ENCODE results near the gene MATN1. TPM values are rescaled to one million over a fixed set of nuclear protein-coding genes. Genes with fewer than 3 reads are reported as not detected.

MATN1 gene
- total and polyA plus RNA-seq, 2 experiments from 2014 or later: 0.36 to 1.4 TPM

GRCh38 chr1:30755334-30755733 is 31.9 kb upstream of the MATN1 start:
- no peak overlapping the region for H3K4me3 ChIP-seq
- TF ChIP-seq, protein P1, sequence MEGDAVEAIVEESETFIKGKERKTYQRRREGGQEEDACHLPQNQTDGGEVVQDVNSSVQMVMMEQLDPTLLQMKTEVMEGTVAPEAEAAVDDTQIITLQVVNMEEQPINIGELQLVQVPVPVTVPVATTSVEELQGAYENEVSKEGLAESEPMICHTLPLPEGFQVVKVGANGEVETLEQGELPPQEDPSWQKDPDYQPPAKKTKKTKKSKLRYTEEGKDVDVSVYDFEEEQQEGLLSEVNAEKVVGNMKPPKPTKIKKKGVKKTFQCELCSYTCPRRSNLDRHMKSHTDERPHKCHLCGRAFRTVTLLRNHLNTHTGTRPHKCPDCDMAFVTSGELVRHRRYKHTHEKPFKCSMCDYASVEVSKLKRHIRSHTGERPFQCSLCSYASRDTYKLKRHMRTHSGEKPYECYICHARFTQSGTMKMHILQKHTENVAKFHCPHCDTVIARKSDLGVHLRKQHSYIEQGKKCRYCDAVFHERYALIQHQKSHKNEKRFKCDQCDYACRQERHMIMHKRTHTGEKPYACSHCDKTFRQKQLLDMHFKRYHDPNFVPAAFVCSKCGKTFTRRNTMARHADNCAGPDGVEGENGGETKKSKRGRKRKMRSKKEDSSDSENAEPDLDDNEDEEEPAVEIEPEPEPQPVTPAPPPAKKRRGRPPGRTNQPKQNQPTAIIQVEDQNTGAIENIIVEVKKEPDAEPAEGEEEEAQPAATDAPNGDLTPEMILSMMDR (IDR thresholded peaks at IDR 0.05; ENCODE audit: low read depth, low read length): no peak
- no peaks in the 10 kb centered on the region for H3K36me3 ChIP-seq
- no peaks in the 10 kb centered on the region for H3K9me3 ChIP-seq (ENCODE audit: low read depth)
- DNase-seq (ENCODE audit: low read depth in 1 of 2, low spot score in 1 of 2): no peak
- H3K4me1 ChIP-seq (ENCODE audit: low read depth): no peaks in the 10 kb centered on the region
- no peak overlapping the region for H3K27ac ChIP-seq
- H3K27me3 ChIP-seq: no peaks in the 10 kb centered on the region

DNA sequence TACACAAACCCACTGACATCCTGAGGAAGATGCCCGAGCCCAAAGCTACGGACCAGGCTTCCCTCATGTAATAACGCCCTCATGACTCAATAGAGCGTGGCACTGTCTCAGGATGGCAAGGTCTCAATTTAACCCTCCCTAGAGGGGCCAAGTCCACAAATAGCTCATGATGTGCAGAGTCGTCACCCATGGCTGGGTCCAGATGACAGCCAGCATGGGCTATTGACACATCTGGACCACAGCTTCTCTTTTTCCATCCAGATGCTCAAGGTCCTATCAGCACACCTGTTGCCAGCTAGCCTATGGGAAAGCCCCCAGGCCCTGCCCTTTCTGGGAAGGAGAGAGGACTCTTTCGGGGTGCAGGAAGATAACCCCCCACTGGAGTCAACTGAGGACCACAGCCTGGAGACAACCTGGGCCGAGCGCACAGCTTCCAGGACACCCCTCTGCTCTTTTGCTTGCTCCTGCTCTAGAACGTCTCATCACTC is 31.3 kb upstream of the MATN1 start:
- no peak overlapping the region for H3K27ac ChIP-seq
- no peaks in the 10 kb centered on the region for H3K9me3 ChIP-seq (ENCODE audit: low read depth)
- no peak overlapping the region for H3K4me3 ChIP-seq
- no peaks in the 10 kb centered on the region for H3K27me3 ChIP-seq
- TF ChIP-seq, protein P1 (IDR thresholded peaks at IDR 0.05; ENCODE audit: low read depth, low read length): no peak
- H3K4me1 ChIP-seq (ENCODE audit: low read depth): no peaks in the 10 kb centered on the region
- H3K36me3 ChIP-seq: no peaks in the 10 kb centered on the region
- DNase-seq (ENCODE audit: low read depth in 1 of 2, low spot score in 1 of 2): no peak

- Histone ChIP-seq H3K36me3 (no peaks in the 10 kb centered on the region), H3K27me3 (no peaks in the 10 kb centered on the region), H3K4me3 (no peak overlapping the region), H3K9me3 (ENCODE audit: low read depth) (no peaks in the 10 kb centered on the region), H3K4me1 (ENCODE audit: low read depth) (no peaks in the 10 kb centered on the region), H3K27ac (no peak overlapping the region)
- TF ChIP-seq, protein P1 (IDR thresholded peaks at IDR 0.05; ENCODE audit: low read depth, low read length): no peak
- DNase-seq (ENCODE audit: low read depth in 1 of 2, low spot score in 1 of 2): no peak
Observed at GRCh38 chr1:30753660-30754123, 30.3 kb upstream of the MATN1 start.

GRCh38 chr1:30753118-30753517 is 29.7 kb upstream of the MATN1 start:
- H3K27me3 ChIP-seq: no peaks in the 10 kb centered on the region
- TF ChIP-seq, protein P1 (IDR thresholded peaks at IDR 0.05; ENCODE audit: low read depth, low read length): no peak
- no peaks in the 10 kb centered on the region for H3K4me1 ChIP-seq (ENCODE audit: low read depth)
- no peak overlapping the region for H3K27ac ChIP-seq
- no peak for DNase-seq (ENCODE audit: low read depth in 1 of 2, low spot score in 1 of 2)
- no peaks in the 10 kb centered on the region for H3K36me3 ChIP-seq
- no peak overlapping the region for H3K4me3 ChIP-seq
- H3K9me3 ChIP-seq (ENCODE audit: low read depth): no peaks in the 10 kb centered on the region

DNA sequence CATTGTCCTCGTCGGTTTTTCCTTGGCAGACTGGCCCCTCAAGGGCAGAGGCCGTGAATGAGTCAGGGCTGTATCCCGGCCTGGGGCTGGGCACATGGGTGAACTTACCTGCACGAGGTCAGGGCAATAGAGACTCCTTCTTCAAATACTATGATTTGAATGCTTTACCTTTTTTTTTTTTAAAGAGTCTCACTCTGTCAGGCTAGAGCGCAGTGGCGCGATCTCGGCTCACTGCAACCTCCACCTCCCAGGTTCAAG is 29.2 kb upstream of the MATN1 start:
- Histone ChIP-seq H3K27ac (no peak overlapping the region), H3K4me3 (no peak overlapping the region), H3K27me3 (no peaks in the 10 kb centered on the region), H3K4me1 (ENCODE audit: low read depth) (no peaks in the 10 kb centered on the region), H3K36me3 (no peaks in the 10 kb centered on the region), H3K9me3 (ENCODE audit: low read depth) (no peaks in the 10 kb centered on the region)
- TF ChIP-seq, protein P1 (IDR thresholded peaks at IDR 0.05; ENCODE audit: low read depth, low read length): no peak
- no peak for DNase-seq (ENCODE audit: low read depth in 1 of 2, low spot score in 1 of 2)
